GM10248 (cell line): ENCODE data around the gene PARD3B.

Experiments used
- CTCF ChIA-PET: fragments of 300-600 bp; sonication (Branson Sonifier 250); formaldehyde crosslinking; extraction: SDS; loops from one replicate; lab custom pipeline; 2021; ENCODE audit warnings: antibody characterized with exemption; lab: Yijun Ruan, JAX
- POLR2A ChIA-PET: fragments of 350-650 bp; sonication (Branson Sonifier 250); formaldehyde crosslinking; extraction: SDS; loops from one replicate; lab custom pipeline; 2020; ENCODE audit warnings: antibody characterized with exemption; lab: Yijun Ruan, JAX
- DNase-seq: peaks from one replicate; pipeline ENCODE4 v3.0.0; 2012; ENCODE audit errors: extremely low spot score
- CTCF ChIP-seq: IDR thresholded peaks from 2 replicates; pipeline ENCODE4 v1.5.1; 2012; ENCODE audit warnings: mild to moderate bottlenecking, low read depth; ENCODE audit errors: extremely low read depth, missing control alignments, control extremely low read depth

Gene PARD3B

GRCh38 chr2:204763974-204764703 lies 218.9 kb downstream of the PARD3B start:
- POLR2A ChIA-PET: no interaction called here
- CTCF ChIA-PET: interaction anchor here (2.8 kb wide), 1 partner anchor 11 kb away, joined by 15 read pairs; no protein-coding TSS in a partner anchor
- no peak for TF ChIP-seq CTCF
- no peak for DNase-seq

DNA sequence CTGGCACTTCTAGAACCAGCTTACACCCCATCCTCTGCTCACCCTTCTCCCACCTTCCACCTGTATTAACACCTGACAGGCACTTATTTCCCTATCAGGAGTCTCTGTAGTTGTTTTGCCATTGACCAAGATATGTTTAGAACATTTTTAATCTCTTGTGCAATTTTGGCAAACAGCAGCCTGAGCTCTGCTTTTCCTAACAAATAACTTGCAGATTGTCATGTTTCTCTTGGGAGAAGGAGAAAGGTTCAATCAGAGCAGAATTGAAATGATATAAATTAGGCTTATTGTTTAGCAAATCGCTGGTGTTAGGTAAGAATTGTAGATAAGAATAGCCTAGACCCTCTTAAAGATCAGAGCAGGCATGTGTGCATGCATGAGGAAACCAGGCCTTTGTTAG lies 225.5 kb downstream of the PARD3B start:
- no peak for DNase-seq
- POLR2A ChIA-PET: no interaction called here
- CTCF ChIA-PET: interaction anchor here (1.0 kb wide), 1 partner anchor 10 kb away, joined by 3 read pairs; no protein-coding TSS in a partner anchor
- TF ChIP-seq CTCF: no peak

DNA sequence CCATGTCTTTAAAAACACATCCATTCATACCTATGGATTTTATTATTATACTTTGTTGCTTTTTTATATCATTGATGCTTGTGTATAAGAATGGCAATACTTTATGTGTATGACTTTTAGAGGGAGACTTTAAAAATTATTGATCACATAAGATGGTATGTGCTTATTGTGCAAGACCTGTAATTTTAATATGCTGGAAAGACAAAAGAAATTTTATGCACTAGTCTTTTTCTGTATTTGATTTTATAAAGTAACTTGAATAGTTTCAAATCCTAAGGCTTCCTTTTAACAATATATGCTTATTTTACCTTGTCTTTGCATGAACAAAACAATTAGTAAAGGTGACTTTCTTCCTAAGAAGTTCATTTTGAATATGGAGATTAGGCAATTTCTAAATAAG lies 226.4 kb downstream of the PARD3B start:
- DNase-seq: no peak
- TF ChIP-seq CTCF: no peak
- CTCF ChIA-PET: no interaction called here
- POLR2A ChIA-PET: no interaction called here

DNA sequence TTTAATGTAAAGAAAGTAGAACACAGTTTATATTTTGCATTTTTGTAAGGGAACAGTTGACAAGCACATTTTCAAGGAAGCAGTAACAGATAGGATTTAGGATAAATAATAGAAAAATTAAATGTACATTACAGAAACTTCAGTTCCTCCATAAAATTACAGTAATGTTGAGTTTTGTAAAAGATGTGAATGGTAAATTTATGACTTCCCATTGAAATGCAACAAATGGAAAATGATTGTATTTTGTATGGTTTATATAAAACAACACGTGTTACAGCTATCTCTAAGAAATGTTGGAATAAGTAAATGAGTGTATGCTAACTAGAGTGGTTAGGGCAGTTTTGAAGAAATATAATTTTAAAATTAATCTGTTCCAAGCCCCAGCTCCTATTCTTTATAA lies 227.3 kb downstream of the PARD3B start:
- CTCF ChIA-PET: no interaction called here
- no peak for TF ChIP-seq CTCF
- POLR2A ChIA-PET: no interaction called here
- DNase-seq: no peak

DNA sequence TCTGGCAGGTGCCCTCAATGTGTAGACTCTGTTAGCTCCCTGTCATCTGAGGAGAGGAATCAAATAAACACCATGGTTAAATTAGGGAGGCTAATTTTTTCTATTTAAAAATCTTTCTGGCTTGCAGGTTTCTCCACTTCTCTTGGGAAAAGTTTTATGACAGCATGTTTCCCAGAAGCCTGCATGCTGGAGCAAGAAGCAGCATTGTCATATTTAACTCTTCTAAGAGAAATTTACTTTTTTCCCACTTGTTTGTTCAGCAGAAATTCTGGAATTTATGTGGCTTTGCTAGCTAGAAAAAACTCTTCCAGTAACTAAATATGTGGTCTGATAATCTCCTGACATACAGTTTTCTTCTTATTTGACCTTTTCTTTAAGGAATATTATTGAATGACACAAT lies 230.5 kb downstream of the PARD3B start:
- DNase-seq: no peak
- CTCF ChIA-PET: no interaction called here
- TF ChIP-seq CTCF: no peak
- POLR2A ChIA-PET: no interaction called here

GRCh38 chr2:204776781-204777559 lies 231.7 kb downstream of the PARD3B start:
- no peak for DNase-seq
- ChIA-PET POLR2A (no interaction called here), CTCF (interaction anchor here (1.0 kb wide), 1 partner anchor 15 kb away, joined by 3 read pairs; no protein-coding TSS in a partner anchor)

More at GRCh38 chr2:204776781-204777559, 231.7 kb downstream of the PARD3B start:
- TF ChIP-seq CTCF: no peak
